IMR-90 (cell line): Measurements from ENCODE around the gene C7. TPM values are rescaled to one million over a fixed set of nuclear protein-coding genes. Genes with fewer than 3 reads are reported as not detected.

ENCODE experiments used
- ATAC-seq: fragments of 200-7000 bp; cut with Tn5 transposase; 2 replicates; pipeline ENCODE4 v1.9.1; 2020; ENCODE audit warnings: low read depth, mild to moderate bottlenecking, moderate library complexity
- BruUV-seq: library from RNA; stranded (reverse); fragments of 400-500 nt; replicated peaks from 2 replicates; lab custom pipeline; 2021; lab: Mats Ljungman, UMichigan
- CTCF ChIA-PET: fragments of 300-600 bp; formaldehyde crosslinking; extraction: SDS; loops from one replicate; lab custom pipeline; 2021; ENCODE audit warnings: antibody characterized with exemption; lab: Yijun Ruan, JAX
- POLR2A ChIA-PET: fragments of 300-600 bp; sonication (Branson Sonifier 250); formaldehyde crosslinking; loops from one replicate; lab custom pipeline; 2022; ENCODE audit warnings: antibody characterized with exemption; ENCODE audit not compliant: unreplicated experiment; lab: Charles Lee
- DNase-seq: peaks from one replicate; pipeline ENCODE4 v3.0.0; 2013
- H2AFZ ChIP-seq: replicated peaks from 2 replicates; pipeline ENCODE3; 2013; ENCODE audit warnings: low read length, mild to moderate bottlenecking; ENCODE audit not compliant: poor library complexity
- H2AK5ac ChIP-seq: 2 replicates; pipeline ENCODE4 v1.6.1; 2013; ENCODE audit warnings: low read depth, low read length, inconsistent platforms
- H2AK9ac ChIP-seq: replicated peaks from 2 replicates; pipeline ENCODE3; 2013; ENCODE audit warnings: mild to moderate bottlenecking, low read depth, low read length, moderate library complexity; ENCODE audit not compliant: poor library complexity
- H2BK120ac ChIP-seq: 2 replicates; pipeline ENCODE4 v1.6.1; 2013; ENCODE audit warnings: low read depth, low read length, inconsistent platforms
- H2BK15ac ChIP-seq: 3 replicates; pipeline ENCODE4 v1.6.1; 2013; ENCODE audit warnings: low read depth, low read length, inconsistent platforms
- H2BK20ac ChIP-seq: 2 replicates; pipeline ENCODE4 v1.6.1; 2013; ENCODE audit warnings: low read depth, mild to moderate bottlenecking, inconsistent platforms, low read length, moderate library complexity
- H2BK5ac ChIP-seq: 2 replicates; pipeline ENCODE4 v1.6.1; 2013; ENCODE audit warnings: mild to moderate bottlenecking, low read depth, low read length, inconsistent platforms; ENCODE audit not compliant: poor library complexity, severe bottlenecking
- H3K14ac ChIP-seq: replicated peaks from 2 replicates; pipeline ENCODE4 v1.6.1; 2013; ENCODE audit warnings: low read depth, low read length, inconsistent platforms
- H3K18ac ChIP-seq: 2 replicates; pipeline ENCODE4 v1.6.1; 2013; ENCODE audit warnings: low read depth, low read length, control low read depth
- H3K23ac ChIP-seq: 2 replicates; pipeline ENCODE4 v1.6.1; 2013; ENCODE audit warnings: low read depth, low read length, inconsistent platforms
- H3K27ac ChIP-seq: 2 replicates; pipeline ENCODE4 v1.5.1; 2013; ENCODE audit warnings: mild to moderate bottlenecking, control low read depth, low read length; ENCODE audit not compliant: insufficient read depth
- H3K27me3 ChIP-seq: 2 replicates; pipeline ENCODE4 v1.6.1; 2013; ENCODE audit warnings: low read length; ENCODE audit not compliant: control insufficient read depth, insufficient read depth
- H3K36me3 ChIP-seq: 2 replicates; pipeline ENCODE4 v1.6.1; 2013; ENCODE audit warnings: low read length, mixed read lengths; ENCODE audit not compliant: control insufficient read depth, insufficient read depth
- H3K4ac ChIP-seq: 2 replicates; pipeline ENCODE4 v1.6.1; 2013; ENCODE audit warnings: low read depth, low read length, inconsistent platforms
- H3K4me1 ChIP-seq: 2 replicates; pipeline ENCODE4 v1.6.1; 2013; ENCODE audit warnings: low read length, mixed read lengths; ENCODE audit not compliant: control insufficient read depth, insufficient read depth
- H3K4me2 ChIP-seq: 2 replicates; pipeline ENCODE4 v1.6.1; 2013; ENCODE audit warnings: low read depth, mild to moderate bottlenecking, control low read depth, low read length, moderate library complexity
- H3K4me3 ChIP-seq: 2 replicates; pipeline ENCODE4 v1.5.1; 2013; ENCODE audit warnings: low read depth, mild to moderate bottlenecking, control low read depth, low read length, moderate library complexity; ENCODE audit not compliant: insufficient read depth
- H3K56ac ChIP-seq: 2 replicates; pipeline ENCODE4 v1.6.1; 2013; ENCODE audit warnings: low read length, inconsistent platforms; ENCODE audit not compliant: insufficient read depth; ENCODE audit errors: extremely low read depth
- H3K79me1 ChIP-seq, 2 experiments: 2 replicates each; pipeline ENCODE4 v1.6.1; 2013; ENCODE audit warnings: low read length in 2 of 2, inconsistent platforms in 1 of 2, low read depth in 1 of 2
- H3K9ac ChIP-seq: 2 replicates; pipeline ENCODE4 v1.6.1; 2013; ENCODE audit warnings: low read depth, low read length, control low read depth
- H3K9me1 ChIP-seq: 2 replicates; pipeline ENCODE4 v1.6.1; 2013; ENCODE audit warnings: low read length, inconsistent platforms; ENCODE audit not compliant: insufficient read depth
- H3K9me3 ChIP-seq: 2 replicates; pipeline ENCODE4 v1.6.1; 2013; ENCODE audit warnings: low read length; ENCODE audit not compliant: control insufficient read depth, insufficient read depth
- H4K20me1 ChIP-seq: 2 replicates; pipeline ENCODE4 v1.6.1; 2013; ENCODE audit warnings: low read length, inconsistent platforms; ENCODE audit not compliant: insufficient read depth
- H4K5ac ChIP-seq: 2 replicates; pipeline ENCODE4 v1.6.1; 2013; ENCODE audit warnings: mild to moderate bottlenecking, low read depth, low read length, control low read depth
- H4K8ac ChIP-seq, 2 experiments: 2 replicates each; pipeline ENCODE4 v1.6.1; 2013; ENCODE audit warnings: low read depth in 2 of 2, low read length in 2 of 2, control low read depth in 1 of 2, inconsistent platforms in 1 of 2
- H4K91ac ChIP-seq: 2 replicates; pipeline ENCODE4 v1.6.1; 2013; ENCODE audit warnings: low read depth, low read length, inconsistent platforms; ENCODE audit not compliant: insufficient read depth
- BHLHE40 ChIP-seq: fragments of 150-350 bp; IDR thresholded peaks from 2 replicates; pipeline ENCODE4 v1.6.1; 2016; ENCODE audit warnings: mild to moderate bottlenecking, low read depth, low read length
- MAFK ChIP-seq: IDR thresholded peaks from 2 replicates; pipeline ENCODE4 v1.6.1; 2012; ENCODE audit warnings: low read depth, low read length, improper control_type of control experiment
- MXI1 ChIP-seq: IDR thresholded peaks from 2 replicates; pipeline ENCODE4 v1.6.1; 2012; ENCODE audit warnings: low read depth, mild to moderate bottlenecking, low read length, moderate library complexity, borderline replicate concordance
- NFE2L2 ChIP-seq: fragments of 150-350 bp; IDR thresholded peaks from 2 replicates; pipeline ENCODE4 v1.6.1; 2016; ENCODE audit warnings: low read depth, mild to moderate bottlenecking, low read length
- POLR2A ChIP-seq: IDR thresholded peaks from 2 replicates; pipeline ENCODE4 v1.6.1; 2012; ENCODE audit warnings: mild to moderate bottlenecking, low read depth, low read length
- RAD21 ChIP-seq: IDR thresholded peaks from 2 replicates; pipeline ENCODE4 v1.6.1; 2012; ENCODE audit warnings: low read length, improper control_type of control experiment
- RCOR1 ChIP-seq: IDR thresholded peaks from 2 replicates; pipeline ENCODE4 v1.6.1; 2012; ENCODE audit warnings: mild to moderate bottlenecking, low read length, improper control_type of control experiment; ENCODE audit not compliant: insufficient replicate concordance
- SMC3 ChIP-seq: fragments of 150-350 bp; IDR thresholded peaks from 2 replicates; pipeline ENCODE4 v1.6.1; 2016; ENCODE audit warnings: low read depth, mild to moderate bottlenecking, antibody characterized with exemption, low read length, moderate library complexity
- WGBS, 2 experiments: methylation state at CpG; one replicate each; pipeline versions ENCODE4 v1.1.5 to v1.1.7; 2013; ENCODE audit warnings: missing lambda C conversion rate in 2 of 2; ENCODE audit not compliant: insufficient read length in 1 of 2; ENCODE audit errors: extremely low coverage in 2 of 2; 5-methylcytosine and 5-hydroxymethylcytosine counted together
- dilution Hi-C: fragments of 300-500 bp; cut with HindIII; formaldehyde crosslinking; loops from one replicate; pipeline ENCODE4 v1.14.3; 2018; ENCODE audit warnings: low sequenced_read_pairs; ENCODE audit not compliant: unreplicated experiment
- in situ Hi-C: fragments of 300-500 bp; cut with MboI; formaldehyde crosslinking; loops from 3 replicates; pipeline ENCODE4 v1.14.3; 2019; ENCODE audit warnings: low sequenced_read_pairs, inconsistent platforms, mixed read lengths
- intact Hi-C: fragments of 100-400 bp; cut with micrococcal nuclease; formaldehyde crosslinking; loops from 2 replicates; pipeline ENCODE4 v1.10.0; 2022
- polyA plus RNA-seq, 3 experiments: library from polyadenylated mRNA; depleted of rRNA; stranded (reverse); fragments of >200 nt; gene quantifications; 2 replicates each; pipeline ENCODE4 v1.2.3, GENCODE V29; 2012; ENCODE audit warnings: low replicate concordance in 1 of 3
- total RNA-seq: library from RNA; depleted of rRNA; stranded (reverse); fragments of >200 nt; gene quantifications from 2 replicates; pipeline ENCODE4 v1.2.3, GENCODE V29; 2012

Gene C7
- total and polyA plus RNA-seq, 2 of the 4 experiments (the other 2 are of a cell fraction), result 0.54 to 1.8 TPM

DNA sequence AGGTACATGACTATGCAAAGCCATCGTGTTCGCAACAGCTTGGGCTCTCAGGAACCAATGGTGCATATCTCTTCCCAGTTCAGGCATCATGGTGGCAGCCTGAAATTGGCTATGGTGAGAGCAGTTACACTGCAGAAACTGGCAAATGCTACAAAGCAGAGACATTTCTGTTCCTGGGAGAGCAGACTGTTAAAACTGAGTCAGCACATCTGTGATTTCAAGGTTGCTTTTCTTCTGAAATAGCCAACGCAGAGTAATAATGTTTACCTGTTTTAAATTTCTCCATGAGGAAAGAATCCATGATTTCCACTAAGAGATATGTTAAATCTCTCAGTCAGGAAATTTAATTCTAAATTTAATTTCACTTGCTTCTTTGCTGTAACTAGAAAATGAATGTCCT lies 47.8 kb downstream of the C7 start:
- WGBS, 2 experiments, result 100% methylated on average over 2 of the region's 3 CpGs; no CpG with 5 or more reads in 1 of the 2 experiments
- Histone ChIP-seq H2BK15ac (no peak overlapping the region), H3K36me3 (no peaks in the 10 kb centered on the region), H2AFZ (peak overlapping the region; percentile 68), H3K23ac (no peak overlapping the region), H3K9me3 (peaks cover 9% of the 10 kb centered on the region), H3K18ac (no peak overlapping the region), H4K20me1 (no peaks in the 10 kb centered on the region), H3K4me1 (no peaks in the 10 kb centered on the region), H2BK5ac (no peak overlapping the region), H2BK120ac (no peak overlapping the region), H4K8ac (no peak overlapping the region), H3K14ac (no peak overlapping the region), H3K27ac (no peak overlapping the region), H4K91ac (no peak overlapping the region), H3K9ac (no peak overlapping the region), H3K79me1 (no peaks in the 10 kb centered on the region), H2AK9ac (no peak overlapping the region), H3K9me1 (no peaks in the 10 kb centered on the region), H4K5ac (no peak overlapping the region), H2BK20ac (no peak overlapping the region), H3K4me2 (no peak overlapping the region), H3K4ac (no peak overlapping the region), H3K4me3 (no peak overlapping the region), H3K56ac (no peak overlapping the region), H3K27me3 (no peaks in the 10 kb centered on the region), H2AK5ac (no peak overlapping the region)
- in situ Hi-C loops, result no loop called here
- no TSS peak for BruUV-seq
- DNase-seq, result no peak
- dilution Hi-C loops, result no loop called here
- ATAC-seq, result no peak
- POLR2A ChIA-PET, result no interaction called here
- CTCF ChIA-PET, result no interaction called here
- intact Hi-C loops, result no loop called here
- TF ChIP-seq BHLHE40, result no peak
- TF ChIP-seq POLR2A, result no peak
- TF ChIP-seq SMC3, result no peak
- TF ChIP-seq MXI1, result no peak
- TF ChIP-seq NFE2L2, result no peak
- TF ChIP-seq RAD21, result no peak
- no peak for TF ChIP-seq RCOR1
- TF ChIP-seq MAFK, result peak; percentile 64
